ENCODE results near the gene COX14.
"Not testable (repeated sequence)": the region's sequence is repeated elsewhere in the genome, so short reads cannot be mapped to it uniquely, and the experiment has no call there.

Gene COX14

GRCh38 chr12:50145439-50145838, 33.4 kb downstream of the COX14 start:
- no peak for TF ChIP-seq ZNF274 (IDR thresholded peaks at IDR 0.05; ENCODE audit: low read depth, low read length)
- no peak overlapping the region for H3K4me3 ChIP-seq (ENCODE audit: low read length)

GRCh38 chr12:50147281-50147680, 35.2 kb downstream of the COX14 start:
- TF ChIP-seq ZNF274 (IDR thresholded peaks at IDR 0.05; ENCODE audit: low read depth, low read length) = no peak
- no peak overlapping the region for H3K4me3 ChIP-seq (ENCODE audit: low read length)

- H3K4me3 ChIP-seq (ENCODE audit: low read length) = not testable (repeated sequence)
These were observed 36.0 kb downstream of the COX14 start for GRCh38 chr12:50148011-50148410.

GRCh38 chr12:50149311-50149710, 37.3 kb downstream of the COX14 start:
- no peak overlapping the region for H3K4me3 ChIP-seq (ENCODE audit: low read length)
- TF ChIP-seq ZNF274 (IDR thresholded peaks at IDR 0.05; ENCODE audit: low read depth, low read length) = no peak

GRCh38 chr12:50151047-50151687, 39.1 kb downstream of the COX14 start:
- no peak for TF ChIP-seq ZNF274 (IDR thresholded peaks at IDR 0.05; ENCODE audit: low read depth, low read length)
- no peak overlapping the region for H3K4me3 ChIP-seq (ENCODE audit: low read length)

- H3K4me3 ChIP-seq (ENCODE audit: low read length) = not testable (repeated sequence)
These were observed 42.9 kb downstream of the COX14 start for GRCh38 chr12:50154947-50155346.

GRCh38 chr12:50156641-50157040, 44.6 kb downstream of the COX14 start:
- H3K4me3 ChIP-seq (ENCODE audit: low read length) = no peak overlapping the region
- no peak for TF ChIP-seq ZNF274 (IDR thresholded peaks at IDR 0.05; ENCODE audit: low read depth, low read length)

GRCh38 chr12:50157259-50157658, 45.2 kb downstream of the COX14 start:
- no peak for TF ChIP-seq ZNF274 (IDR thresholded peaks at IDR 0.05; ENCODE audit: low read depth, low read length)
- H3K4me3 ChIP-seq (ENCODE audit: low read length) = no peak overlapping the region

- H3K4me3 ChIP-seq (ENCODE audit: low read length) = no peak overlapping the region
- TF ChIP-seq ZNF274 (IDR thresholded peaks at IDR 0.05; ENCODE audit: low read depth, low read length) = no peak
These were observed 48.6 kb downstream of the COX14 start for GRCh38 chr12:50160643-50161042.

- no peak overlapping the region for H3K4me3 ChIP-seq (ENCODE audit: low read length)
- TF ChIP-seq ZNF274 (IDR thresholded peaks at IDR 0.05; ENCODE audit: low read depth, low read length) = no peak
These were observed 50.2 kb downstream of the COX14 start for GRCh38 chr12:50162230-50162629.

- TF ChIP-seq ZNF274 (IDR thresholded peaks at IDR 0.05; ENCODE audit: low read depth, low read length) = no peak
- H3K4me3 ChIP-seq (ENCODE audit: low read length) = no peak overlapping the region
These were observed 52.9 kb downstream of the COX14 start for GRCh38 chr12:50164963-50165362.

- H3K4me3 ChIP-seq (ENCODE audit: low read length) = peak overlapping the region; percentile 86
- no peak for TF ChIP-seq ZNF274 (IDR thresholded peaks at IDR 0.05; ENCODE audit: low read depth, low read length)
These were observed 54.7 kb downstream of the COX14 start for GRCh38 chr12:50166799-50167048.

GRCh38 chr12:50167049-50167828, 55.2 kb downstream of the COX14 start, which contains the start of gene CERS5:
Gene CERS5, minus strand, starts transcription at chr12:50167369. Its CDS starts 72 bp downstream, at chr12:50167297.
- TF ChIP-seq ZNF274 (IDR thresholded peaks at IDR 0.05; ENCODE audit: low read depth, low read length) = no peak
- H3K4me3 ChIP-seq (ENCODE audit: low read length) = peak within 1 kb of the TSS; percentile 86

Data from GM08714 (cell line).